Effector CD4-positive, alpha-beta T cell (primary cell): ENCODE data around the gene GAB2.
"Not testable (repeated sequence)": the region's sequence is repeated elsewhere in the genome, so short reads cannot be mapped to it uniquely, and the experiment has no call there.

Source experiments
- DNase-seq: peaks from one replicate; pipeline ENCODE4 v3.0.0-alpha.2; 2020

GAB2 gene

GRCh38 chr11:78199015-78199652 is 218.5 kb downstream of the GAB2 start:
- no peak for DNase-seq

GRCh38 chr11:78197816-78198215 is 219.8 kb downstream of the GAB2 start:
- no peak for DNase-seq

GRCh38 chr11:78196661-78197091 is 220.9 kb downstream of the GAB2 start:
- DNase-seq: no peak

GRCh38 chr11:78195917-78196560 is 221.6 kb downstream of the GAB2 start:
- no peak for DNase-seq

GRCh38 chr11:78194490-78194889 is 223.1 kb downstream of the GAB2 start:
- DNase-seq: no peak

GRCh38 chr11:78193806-78194205 is 223.8 kb downstream of the GAB2 start:
- DNase-seq: no peak

GRCh38 chr11:78192911-78193351 is 224.7 kb downstream of the GAB2 start:
- DNase-seq: no peak

GRCh38 chr11:78192223-78192719 is 225.3 kb downstream of the GAB2 start:
- no peak for DNase-seq

- DNase-seq: no peak
Measured at GRCh38 chr11:78190871-78191538, 226.6 kb downstream of the GAB2 start.

- no peak for DNase-seq
Measured at GRCh38 chr11:78190374-78190773, 227.2 kb downstream of the GAB2 start.

- DNase-seq: no peak
Measured at GRCh38 chr11:78189851-78190250, 227.8 kb downstream of the GAB2 start.

- no peak for DNase-seq
Measured at GRCh38 chr11:78189174-78189724, 228.4 kb downstream of the GAB2 start.

- peak; percentile 86 for DNase-seq
Measured at GRCh38 chr11:78188286-78189173, 229.1 kb downstream of the GAB2 start, which contains the start of the genes KCTD21 and USP35. Gene KCTD21, minus strand, starts transcription at chr11:78188626. Its CDS starts 14,072 bp downstream, at chr11:78174554. Gene USP35, plus strand, starts transcription at chr11:78188919. Its CDS starts 7,327 bp downstream, at chr11:78196246.

- peak; percentile 67 for DNase-seq
Measured at GRCh38 chr11:78187366-78188285, 230.0 kb downstream of the GAB2 start.

GRCh38 chr11:78181185-78181584 is 236.4 kb downstream of the GAB2 start:
- DNase-seq: no peak

GRCh38 chr11:78180751-78181150 is 236.9 kb downstream of the GAB2 start:
- no peak for DNase-seq

GRCh38 chr11:78179459-78180071 is 238.1 kb downstream of the GAB2 start:
- no peak for DNase-seq

GRCh38 chr11:78177216-78177615 is 240.4 kb downstream of the GAB2 start:
- DNase-seq: no peak

GRCh38 chr11:78176605-78177141 is 240.9 kb downstream of the GAB2 start:
- no peak for DNase-seq

GRCh38 chr11:78175862-78176261 is 241.8 kb downstream of the GAB2 start:
- DNase-seq: not testable (repeated sequence)
